HG03108 (cell line): ENCODE data around the gene KIAA0586.
"Not testable (repeated sequence)": the region's sequence is repeated elsewhere in the genome, so short reads cannot be mapped to it uniquely, and the experiment has no call there.

Experiments
- ATAC-seq: cut with Tn5 transposase; IDR thresholded peaks from one replicate; pipeline ENCODE4 v1.9.1; 2021; ENCODE audit warnings: moderate library complexity; ENCODE audit not compliant: unreplicated experiment

KIAA0586 gene

GRCh38 chr14:58463147-58463546 lies 35.6 kb downstream of the KIAA0586 start:
- ATAC-seq, result no peak

DNA sequence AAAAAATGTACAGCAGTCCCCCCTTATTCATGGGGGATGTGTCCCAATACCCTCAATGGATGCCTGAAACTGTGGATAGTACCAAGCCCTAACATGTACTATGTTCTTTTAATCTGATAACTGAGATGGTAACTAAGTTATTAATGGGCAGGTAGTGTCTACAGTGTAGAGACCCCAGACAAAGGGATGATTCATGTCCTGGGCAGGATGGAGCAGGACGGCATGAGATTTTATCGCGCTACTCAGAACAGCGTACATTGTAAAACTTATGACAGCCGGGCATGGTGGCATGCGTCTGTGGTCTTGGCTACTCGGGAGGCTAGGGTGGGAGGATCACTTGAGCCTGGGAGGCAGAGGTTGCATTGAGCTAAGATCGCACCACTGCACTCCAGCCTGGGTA lies 37.1 kb downstream of the KIAA0586 start:
- ATAC-seq, result no peak

DNA sequence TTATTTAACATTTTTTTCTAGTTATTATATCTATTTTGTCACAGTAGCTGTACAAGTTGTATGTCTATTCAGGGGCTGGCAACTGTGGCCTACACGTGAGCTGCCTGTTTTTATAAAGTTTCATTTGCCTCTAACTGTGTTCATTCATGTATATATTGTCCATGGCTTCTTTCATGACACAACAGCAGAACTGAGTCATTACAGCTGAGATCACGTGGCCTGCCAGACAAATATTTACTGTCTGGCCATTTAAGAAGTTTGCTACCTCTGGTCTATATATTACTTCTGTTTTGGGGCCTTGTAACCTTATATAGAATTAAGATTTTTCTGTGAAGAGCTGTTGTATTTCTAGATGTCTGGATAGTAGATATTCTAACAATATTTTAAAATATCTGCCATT lies 37.9 kb downstream of the KIAA0586 start:
- ATAC-seq, result no peak

DNA sequence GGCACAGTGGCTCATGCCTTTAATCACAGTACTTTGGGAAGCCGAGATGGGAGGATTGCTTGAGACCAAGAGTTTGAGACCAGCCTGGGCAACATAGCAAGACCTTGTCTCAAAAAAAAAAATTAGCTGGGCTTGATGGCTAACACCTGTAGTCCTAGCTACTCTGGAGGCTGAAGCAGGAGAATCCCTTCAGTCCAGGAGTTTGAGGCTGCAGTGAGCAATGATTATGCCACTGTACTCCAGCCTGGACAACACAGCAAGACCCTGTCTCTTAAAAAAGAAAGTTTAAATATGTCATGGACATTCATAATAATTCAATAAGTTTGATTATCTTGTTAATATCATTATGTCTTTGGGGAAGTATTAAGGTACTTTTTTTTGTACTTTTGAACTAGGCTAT lies 38.9 kb downstream of the KIAA0586 start:
- ATAC-seq, result no peak

DNA sequence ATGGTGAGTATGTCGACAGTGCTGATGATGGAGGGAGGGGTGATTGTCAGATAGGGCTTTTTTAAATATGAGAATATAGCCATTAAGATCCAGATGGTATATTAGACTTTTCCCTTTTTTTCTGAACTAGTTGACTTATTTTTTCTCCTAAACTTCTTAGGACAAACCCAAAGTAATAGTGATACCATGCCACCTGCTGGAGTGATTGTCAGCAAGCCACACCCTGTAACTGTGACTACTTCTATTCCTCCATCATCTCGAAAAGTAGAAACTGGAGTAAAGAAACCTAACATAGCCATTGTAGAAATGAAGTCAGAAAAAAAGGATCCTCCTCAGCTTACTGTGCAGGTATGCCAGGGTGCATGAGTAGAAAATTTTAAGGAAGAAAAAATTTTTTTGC lies 40.1 kb downstream of the KIAA0586 start:
- ATAC-seq, result no peak

DNA sequence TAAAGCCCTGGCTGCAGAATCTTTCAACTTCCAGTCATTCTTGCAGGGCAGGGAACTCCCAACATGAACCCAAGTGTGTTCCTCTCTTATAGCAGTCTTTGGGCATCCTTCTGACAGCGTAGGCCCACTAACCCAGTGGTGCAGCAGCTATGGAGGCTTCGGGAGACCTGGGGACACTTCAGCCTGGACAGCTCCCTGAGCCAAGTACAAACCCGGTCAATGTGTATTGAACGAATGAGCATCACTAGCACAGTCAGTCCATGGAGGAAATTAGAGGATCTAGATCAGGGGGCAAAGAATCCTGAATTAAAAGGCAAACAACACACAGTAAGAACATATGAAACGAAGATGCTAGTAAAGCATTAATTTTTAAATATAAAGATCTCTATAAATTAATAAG lies 41.8 kb downstream of the KIAA0586 start:
- ATAC-seq, result no peak

GRCh38 chr14:58476320-58476719 lies 48.8 kb downstream of the KIAA0586 start:
- ATAC-seq, result no peak

DNA sequence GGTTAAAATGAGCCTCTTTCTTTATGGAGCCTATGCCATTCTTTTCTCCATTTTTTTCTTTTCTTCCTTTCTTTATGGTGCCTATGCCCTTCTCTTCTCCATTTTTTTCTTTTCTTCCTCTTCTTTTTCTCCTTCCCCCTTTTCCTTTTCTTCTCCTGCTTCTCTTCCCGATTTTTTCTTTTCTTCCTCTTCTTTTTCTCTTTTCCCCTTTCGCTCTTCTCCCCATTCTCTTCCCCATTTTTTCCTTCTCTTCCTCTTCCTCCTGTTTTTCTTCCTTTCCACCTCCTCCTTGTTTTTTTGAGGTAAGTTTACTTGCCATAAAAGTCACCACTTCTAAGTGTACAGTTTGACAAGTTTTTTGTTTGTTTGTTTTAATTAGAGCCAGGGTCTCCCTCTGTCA lies 50.1 kb downstream of the KIAA0586 start:
- ATAC-seq, result no peak

GRCh38 chr14:58478329-58478728 lies 50.8 kb downstream of the KIAA0586 start:
- not testable (repeated sequence) for ATAC-seq

DNA sequence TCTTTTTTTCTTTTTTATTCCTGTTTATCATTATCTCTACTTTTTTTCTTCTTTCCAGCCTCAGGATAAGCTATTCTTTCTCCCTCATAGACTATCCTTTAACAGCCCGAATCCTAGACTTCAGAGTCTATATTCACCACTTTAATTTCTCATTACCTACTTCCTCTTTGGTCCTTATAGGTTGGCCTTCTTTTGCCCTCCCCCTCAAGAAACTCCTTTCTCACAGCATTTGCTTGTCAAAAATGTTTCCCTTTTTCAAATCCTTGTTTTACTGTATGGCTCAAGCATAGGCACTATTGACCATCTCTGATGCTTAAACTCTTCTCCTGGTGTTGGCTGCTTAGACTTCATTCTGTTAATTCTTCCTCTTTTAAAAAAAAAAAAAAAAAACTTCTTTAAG lies 52.5 kb downstream of the KIAA0586 start:
- no peak for ATAC-seq

- ATAC-seq, result no peak
These were observed 56.7 kb downstream of the KIAA0586 start for GRCh38 chr14:58484176-58484575.

DNA sequence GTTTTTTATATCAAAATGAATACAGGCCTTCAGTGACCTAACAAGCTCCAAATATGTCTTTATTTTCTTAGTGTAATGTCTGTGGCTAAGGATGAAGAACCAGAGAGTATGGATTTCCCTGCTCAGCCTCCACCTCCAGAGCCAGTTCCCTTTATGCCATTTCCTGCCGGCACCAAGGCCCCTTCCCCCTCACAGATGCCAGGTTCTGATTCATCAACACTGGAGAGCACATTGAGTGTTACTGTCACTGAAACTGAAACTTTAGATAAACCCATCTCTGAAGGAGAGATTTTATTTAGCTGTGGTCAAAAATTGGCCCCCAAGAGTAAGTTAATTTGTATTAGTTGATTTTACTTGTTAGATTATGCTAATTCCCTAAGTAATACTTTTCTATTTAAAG lies 61.0 kb downstream of the KIAA0586 start:
- ATAC-seq, result no peak

DNA sequence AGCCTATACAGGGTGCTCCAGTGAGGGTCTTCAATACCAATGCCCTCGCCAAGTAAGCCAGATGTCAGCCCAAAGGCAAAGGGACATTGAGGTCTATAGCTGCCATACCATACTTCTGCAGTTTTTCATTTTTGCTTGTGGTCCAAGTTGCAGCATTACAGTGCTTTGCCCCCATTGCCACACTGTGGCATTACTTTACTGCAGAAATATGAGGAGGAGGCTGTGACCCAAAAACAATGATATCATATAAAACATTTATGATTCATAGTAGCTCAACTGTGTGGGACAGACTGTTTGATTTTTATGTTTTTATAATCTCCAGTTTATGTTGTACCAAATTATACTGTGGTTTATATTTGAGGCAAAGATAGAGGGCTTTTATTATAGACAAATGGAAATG lies 64.1 kb downstream of the KIAA0586 start:
- no peak for ATAC-seq

GRCh38 chr14:58492044-58492443 lies 64.5 kb downstream of the KIAA0586 start:
- ATAC-seq, result no peak

DNA sequence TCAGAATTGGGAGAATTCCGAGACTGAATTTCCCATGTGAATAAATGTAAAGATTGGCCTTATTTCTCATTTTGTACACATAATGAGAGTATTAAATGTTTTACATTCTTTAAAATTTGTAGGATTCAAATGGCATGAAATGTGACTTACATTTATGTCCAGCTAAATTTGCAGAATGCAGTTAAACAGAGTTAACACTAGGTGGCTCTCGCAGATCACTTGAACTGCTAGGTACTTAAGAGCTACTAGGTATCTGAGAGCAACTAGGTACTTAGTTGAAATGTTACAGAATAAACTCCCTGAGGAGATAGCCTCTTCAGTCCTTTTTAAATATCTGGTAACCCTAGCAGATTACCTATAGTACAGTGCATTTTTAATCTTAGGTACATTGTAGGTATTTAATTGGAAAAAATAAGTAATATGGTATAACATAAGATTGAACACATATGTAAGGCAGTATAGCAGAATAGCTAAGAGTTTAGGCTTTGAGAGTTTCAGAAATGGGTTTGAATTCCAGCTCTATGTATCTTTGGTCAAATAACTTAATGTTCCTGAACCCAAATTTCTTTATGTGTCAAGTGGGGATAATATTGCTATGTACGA lies 73.8 kb downstream of the KIAA0586 start:
- ATAC-seq, result no peak

- no peak for ATAC-seq
These were observed 85.8 kb downstream of the KIAA0586 start for GRCh38 chr14:58513272-58513671.

DNA sequence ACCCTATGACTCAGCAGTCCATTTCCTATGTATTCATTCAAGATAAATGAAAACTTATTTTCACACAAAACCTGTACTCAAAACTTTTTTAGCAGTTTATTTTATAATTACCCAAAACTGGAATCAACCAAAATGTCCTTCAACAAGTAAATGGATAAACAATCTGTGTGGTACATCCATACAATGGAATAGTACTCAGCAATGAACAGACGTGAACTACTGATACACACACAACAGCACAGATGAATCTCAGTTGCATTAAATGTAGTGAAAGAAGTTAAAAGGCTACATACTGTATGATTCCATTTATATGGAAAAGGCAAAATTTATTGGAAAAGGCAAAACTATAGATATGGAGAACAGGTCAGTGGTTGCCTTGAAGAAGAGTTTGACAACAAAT lies 90.1 kb downstream of the KIAA0586 start:
- no peak for ATAC-seq

DNA sequence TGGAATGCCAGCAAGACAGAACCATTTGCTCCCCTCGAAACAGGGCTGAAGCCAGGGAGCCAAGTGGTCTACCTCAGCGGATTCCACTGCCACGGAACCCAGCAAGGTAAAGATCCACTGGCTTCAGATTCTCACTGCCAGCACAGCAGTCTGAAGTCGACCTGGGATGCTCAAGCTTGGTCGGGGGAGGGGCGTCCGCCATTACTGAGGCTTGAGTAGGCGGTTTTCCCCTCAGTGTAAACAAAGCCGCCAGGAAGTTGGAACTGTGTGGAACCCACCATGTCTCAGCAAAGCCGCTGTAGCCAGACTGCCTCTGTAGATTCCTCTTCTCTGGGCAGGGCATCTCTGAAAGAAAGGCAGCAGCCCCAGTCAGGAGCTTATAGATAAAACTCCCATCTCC lies 98.2 kb downstream of the KIAA0586 start:
- ATAC-seq, result not testable (repeated sequence)

GRCh38 chr14:58533446-58533845 lies 105.9 kb downstream of the KIAA0586 start:
- ATAC-seq, result no peak

GRCh38 chr14:58535044-58535443 lies 107.5 kb downstream of the KIAA0586 start:
- ATAC-seq, result no peak

DNA sequence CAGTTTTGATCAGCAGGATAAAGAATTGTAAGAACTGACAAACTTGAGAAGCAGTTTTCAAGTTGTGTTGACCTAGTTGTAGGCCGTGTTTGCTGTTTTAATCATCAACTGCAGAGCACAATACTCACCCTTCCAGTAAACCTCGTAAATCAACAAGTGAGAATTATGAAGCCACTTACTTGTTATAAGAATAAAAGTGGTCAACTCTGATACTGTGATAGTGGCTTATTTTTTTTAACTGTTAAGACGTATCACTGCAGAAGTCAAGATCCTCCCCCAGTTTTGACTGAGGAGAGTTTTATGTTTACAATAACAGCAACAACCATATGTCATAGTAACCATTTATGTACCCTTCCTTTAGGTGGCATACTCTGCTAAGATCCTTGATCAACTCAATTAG lies 109.5 kb downstream of the KIAA0586 start:
- no peak for ATAC-seq

- no peak for ATAC-seq
These were observed 113.5 kb downstream of the KIAA0586 start for GRCh38 chr14:58540749-58541632.

GRCh38 chr14:58541633-58542022 lies 114.1 kb downstream of the KIAA0586 start:
- no peak for ATAC-seq
